NCI-H2107 treated with DMSO at 0.1 percent for 48 hours (cell line): ENCODE results near the gene C14orf119.
"Not testable (repeated sequence)": the region's sequence is repeated elsewhere in the genome, so short reads cannot be mapped to it uniquely, and the experiment has no call there.

Experiments used
- DNase-seq: peaks from one replicate; lab custom pipeline; 2025; ENCODE audit not compliant: unreplicated experiment; lab: John Stamatoyannopoulos, UW

C14orf119 gene

DNA sequence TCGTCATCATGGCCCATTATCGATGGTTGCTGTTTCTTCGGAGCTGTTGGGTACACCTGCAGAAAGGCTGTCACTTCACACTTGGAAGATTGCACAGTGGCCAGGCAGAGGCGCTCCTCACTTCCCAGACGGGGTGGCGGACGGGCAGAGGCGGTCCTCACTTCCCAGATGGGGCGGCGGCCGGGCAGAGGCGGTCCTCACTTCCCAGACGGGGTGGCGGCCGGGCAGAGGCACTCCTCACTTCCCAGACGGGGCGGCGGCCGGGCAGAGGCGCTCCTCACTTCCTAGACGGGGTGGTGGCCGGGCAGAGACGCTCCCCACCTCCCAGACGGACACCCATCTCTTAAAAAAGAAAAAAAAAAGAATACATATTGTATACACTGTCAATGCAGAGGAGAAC lies 12.9 kb downstream of the C14orf119 start:
- DNase-seq, result not testable (repeated sequence)

DNA sequence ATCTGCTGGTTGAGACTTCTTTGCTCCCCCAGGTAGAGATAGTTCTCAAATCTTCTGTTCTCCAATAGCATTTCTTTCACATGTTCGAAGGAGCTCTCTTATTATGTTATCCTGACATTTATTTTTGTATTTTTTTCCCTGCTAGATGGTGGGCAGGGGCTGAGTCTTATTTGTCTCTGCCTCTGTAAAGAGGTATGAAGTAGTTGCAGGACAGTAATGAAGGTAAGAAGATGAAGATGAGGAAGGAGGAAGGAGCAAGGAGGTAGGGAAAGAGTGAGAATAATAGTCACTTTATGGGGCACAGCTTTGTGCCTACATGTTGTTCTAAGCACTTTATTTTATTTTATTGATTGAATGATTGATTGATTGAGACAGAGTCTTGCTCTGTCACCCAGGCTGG lies 14.5 kb downstream of the C14orf119 start:
- DNase-seq, result no peak

DNA sequence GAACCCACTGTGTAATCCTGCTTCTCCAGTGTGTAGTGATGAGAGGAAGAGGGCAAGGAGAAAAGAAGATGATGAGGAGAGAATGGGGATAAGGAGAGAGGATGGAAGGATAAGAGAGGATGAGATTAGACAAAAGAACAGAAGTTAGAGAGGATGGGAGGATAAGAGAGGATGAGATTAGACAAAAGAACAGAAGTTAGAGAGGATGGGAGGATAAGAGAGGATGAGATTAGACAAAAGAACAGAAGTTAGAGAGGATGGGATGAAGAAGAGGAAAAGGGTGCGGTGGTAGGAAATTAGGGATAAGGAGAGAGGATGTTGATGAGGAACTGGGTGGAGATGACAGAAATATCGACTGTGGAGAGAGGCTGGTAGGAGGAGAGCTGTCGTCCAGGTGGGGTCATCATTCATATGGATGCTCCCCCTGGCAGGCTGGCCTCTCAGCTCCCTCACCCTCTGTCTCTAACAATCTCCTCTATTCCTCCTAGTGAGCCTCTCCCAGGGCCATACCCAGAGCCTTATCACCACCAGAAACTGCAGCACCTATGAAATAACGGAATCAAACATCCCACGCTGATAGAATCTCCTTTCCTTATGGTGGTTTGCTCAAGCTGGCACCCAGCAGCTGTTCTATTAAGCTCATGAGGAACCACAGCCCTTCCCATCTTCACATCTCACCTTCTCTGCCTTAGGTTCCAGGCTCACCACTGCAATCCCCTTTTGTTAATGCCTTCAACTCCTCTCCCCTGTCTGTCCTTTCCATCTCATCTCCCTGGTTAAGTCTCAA lies 15.5 kb downstream of the C14orf119 start:
- no peak for DNase-seq

DNA sequence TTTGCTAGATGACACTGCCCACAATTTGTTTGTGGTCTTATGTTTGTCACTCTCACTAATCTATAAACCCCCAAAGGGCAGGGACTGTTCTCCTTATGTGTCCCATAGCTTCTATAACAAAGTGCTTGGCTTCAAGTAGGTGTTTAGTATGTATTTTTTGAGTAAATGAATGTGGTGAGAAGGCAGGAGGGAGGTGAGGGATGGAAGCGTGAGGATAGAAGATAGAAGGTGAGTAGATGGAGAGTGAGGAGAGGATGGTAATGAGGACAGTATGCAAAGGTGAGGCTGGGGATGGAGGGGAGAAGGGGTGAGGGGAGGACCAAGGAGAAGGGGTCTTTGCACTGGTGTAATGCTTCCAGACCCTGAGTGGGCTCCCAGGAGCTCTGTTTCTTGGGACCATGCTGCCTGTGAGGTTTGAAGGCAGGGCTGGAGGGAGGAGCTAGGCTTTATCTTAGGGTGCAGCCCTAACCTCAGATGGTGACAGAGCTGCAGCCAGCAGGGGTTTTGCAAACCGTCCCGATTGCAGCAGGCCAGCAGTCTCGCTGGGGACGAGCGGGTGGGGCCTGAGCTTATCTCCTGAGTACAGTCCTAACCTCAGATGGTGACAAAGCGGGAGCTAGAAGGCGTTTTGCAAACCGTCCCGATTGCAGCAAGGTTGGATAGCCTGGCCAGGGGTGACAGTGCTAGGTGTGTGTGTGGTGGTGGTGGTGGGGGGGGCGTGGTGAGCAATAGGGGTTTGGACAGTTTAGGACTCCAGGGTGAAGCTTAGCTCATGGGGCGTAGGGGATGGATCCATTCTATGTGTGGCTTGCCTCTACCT lies 17.3 kb downstream of the C14orf119 start:
- no peak for DNase-seq

DNA sequence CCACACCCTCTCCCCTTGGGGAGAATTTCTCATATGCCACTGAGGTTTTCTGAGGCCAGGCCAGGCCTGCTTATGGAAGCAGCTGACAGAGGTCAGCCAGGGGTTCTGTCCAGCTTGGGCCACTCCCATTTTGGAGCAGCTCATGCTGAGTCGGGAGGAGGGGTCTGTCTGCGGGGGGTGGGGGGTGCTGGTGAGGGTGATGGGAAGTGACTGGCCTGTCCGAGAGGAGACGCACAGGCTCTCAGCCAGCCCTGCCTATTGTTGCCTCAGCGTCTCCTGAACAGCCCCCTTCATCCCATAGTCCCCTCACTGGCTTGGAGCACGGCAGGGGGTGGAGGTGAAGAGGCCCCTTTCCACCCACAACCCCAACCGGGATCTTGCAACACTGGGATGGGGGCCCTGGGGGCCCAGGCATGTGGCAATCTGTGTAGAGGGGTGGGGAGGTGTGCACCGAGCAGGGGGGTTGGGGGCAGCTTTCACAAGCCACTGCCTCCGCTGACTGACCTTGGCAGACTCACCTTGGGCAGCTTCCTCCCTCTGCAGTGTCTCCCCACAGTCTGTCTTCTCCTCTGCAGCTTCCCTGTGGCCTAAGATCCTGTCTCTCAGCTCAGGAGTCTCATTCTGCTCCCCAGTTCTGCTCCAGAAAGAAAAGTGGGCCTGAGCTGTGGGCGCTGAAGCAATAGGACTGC lies 18.3 kb downstream of the C14orf119 start:
- DNase-seq, result no peak

DNA sequence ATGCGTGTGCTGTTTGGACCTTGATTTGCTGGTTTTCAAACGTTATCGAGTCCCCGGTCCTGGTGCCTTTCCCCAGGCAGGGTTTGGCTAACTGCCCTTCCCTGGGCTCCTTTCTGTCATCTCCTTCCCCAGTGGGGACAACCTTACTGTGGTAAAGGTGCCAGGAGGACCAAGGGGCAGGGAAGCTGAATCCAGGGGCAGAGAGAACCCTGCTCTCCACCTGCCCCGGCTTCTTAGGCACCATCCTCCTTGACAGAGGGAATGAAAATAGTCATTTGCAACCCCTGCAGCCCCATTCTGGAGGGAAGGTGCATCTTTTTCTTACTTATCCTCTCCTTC lies 18.8 kb downstream of the C14orf119 start:
- DNase-seq, result no peak

DNA sequence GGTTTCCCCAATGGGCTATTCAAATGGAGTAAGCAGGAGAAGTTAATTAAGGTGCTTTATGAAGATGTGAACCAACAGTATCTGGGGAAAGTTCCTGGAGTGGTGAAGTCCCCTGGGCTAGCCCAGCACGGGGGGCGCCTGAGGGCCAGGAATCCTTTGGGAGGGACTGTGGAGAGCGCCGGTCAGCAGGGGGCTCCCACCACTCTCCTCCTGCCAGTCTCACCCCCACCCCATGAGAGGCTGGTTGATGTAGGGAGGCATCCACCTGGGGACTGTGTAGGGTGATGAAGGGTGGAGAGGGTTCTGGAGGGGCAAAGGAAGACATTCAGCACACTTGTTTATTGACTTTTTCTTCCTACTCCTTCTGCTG lies 19.3 kb downstream of the C14orf119 start:
- no peak for DNase-seq

DNA sequence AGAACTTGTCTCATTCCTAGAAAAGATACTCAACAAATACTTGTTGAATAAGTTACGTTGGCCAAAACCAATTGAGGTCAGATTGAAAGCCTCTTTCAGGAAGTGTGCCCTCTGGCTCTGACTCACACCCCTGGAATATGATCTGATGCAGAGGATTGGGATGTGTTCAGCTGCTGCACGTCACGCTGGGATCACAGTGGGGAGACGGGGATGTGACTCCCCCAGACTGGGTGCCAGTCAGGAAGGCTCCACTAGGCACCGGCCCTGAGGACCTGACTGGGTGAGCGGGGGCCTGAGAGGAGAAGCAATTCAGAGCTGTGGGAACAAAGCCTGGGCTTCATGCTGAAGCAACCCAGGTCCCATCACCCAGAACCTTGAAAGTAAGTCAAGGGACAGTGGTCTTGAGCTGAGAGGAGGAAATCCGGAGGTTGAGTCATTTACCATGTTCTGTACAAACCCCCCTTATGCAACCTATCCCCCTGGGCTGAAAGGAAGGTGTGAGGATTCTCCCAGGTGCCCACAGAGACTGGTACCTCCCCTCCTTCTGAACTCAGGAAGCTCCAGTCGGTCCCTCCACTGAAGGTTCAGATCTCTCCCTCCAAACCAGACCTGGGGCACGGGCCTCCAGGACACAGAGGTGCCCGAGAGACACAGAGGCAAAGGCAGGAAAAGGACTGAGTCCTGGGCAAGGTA lies 19.9 kb downstream of the C14orf119 start:
- peak; percentile 13 for DNase-seq

DNA sequence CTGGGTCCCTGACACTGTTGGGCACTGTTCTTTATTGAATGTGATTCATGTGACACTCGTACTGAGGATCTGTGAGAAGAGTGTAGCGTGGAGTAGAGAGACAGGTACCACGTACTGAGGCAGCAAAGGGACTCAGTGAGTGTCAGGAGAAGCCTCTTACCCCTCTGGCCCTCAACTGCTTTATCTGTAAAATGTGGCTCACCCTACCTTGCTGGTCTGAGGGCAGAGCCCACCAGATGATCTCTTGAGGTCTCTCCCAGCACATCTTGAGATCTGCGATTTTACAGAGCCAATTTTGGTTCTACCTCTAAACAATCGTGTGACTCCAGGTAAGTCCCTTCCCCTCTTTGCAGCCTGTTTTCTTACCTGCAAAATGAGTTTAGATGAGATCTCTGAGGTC lies 20.6 kb downstream of the C14orf119 start:
- no peak for DNase-seq

DNA sequence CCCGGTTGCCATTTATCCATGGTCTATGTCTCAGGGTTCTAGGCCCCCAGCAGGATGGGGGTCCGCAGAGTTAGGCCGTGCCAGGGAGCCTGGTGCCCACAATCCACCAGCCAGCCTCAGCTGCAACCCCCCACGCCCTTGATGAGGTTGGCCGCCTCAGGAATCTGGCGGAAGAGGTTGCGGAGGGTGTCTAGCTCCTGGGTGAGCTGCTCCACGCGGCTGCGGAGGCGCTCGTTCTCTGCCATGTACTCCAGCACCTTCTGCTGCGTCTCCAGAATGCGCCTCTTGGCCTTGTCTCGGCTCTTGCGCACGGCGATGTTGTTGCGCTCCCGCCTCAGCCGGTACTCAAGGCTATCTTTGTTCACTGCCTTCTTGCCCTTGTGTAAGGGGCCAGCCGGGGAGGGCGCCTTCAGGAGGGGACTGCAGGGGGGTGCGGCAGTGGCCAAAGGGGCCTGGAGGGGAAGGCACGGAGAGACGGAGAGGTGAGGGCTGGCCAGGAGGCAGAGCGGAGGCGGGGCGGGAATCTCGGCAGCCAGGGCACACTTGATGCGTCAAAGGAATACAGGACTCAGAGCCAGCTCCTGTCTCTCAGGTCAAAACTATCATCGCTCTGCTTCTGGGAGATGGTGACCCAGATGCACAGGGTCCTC lies 22.2 kb downstream of the C14orf119 start:
- DNase-seq, result no peak

DNA sequence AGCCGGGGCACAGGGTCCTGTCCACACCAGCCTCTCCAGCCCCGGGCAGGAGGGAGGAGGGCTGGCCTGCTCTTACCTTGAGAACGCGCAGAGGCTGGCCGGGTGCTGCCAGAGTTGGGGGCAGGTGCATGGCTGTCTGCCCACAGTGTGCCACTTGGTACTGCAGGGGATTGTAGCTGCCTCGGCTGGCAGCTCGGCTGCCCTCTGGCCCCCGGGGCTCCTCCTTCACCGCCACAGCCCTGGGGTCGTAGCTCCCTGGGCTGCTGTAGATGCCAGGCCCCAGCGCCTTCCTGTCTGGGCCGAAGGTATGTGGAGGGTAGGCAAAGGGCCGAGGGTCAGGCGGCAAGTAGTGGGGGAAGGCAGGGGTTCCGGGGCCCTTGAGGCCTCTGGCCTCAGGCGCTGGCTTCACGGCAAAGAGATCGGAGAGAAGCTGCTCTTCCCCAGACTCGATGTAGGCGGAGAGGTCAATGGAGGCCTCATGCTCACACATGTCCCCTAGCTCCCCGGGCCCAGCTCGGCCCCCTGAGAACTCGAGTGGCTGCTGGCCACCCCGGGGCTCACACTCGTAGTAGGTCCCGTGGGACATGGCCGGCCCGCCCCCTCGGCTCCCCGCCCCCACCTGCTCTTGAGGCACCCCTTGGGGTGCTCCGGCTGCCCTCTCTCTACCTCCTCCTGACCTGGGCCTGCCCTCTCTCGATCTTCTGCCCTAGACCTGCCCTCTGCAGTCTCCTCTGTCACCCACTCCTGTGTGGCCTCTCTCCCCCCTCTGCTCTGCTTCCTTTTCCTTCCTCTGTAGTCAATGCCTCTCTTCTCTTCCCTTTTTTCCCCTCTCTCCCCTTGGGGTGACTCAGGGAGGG lies 23.4 kb downstream of the C14orf119 start, which contains the start of gene CEBPE:
TSS of gene CEBPE (minus strand) at position 750 of the 857 bp plus-strand sequence. CDS start at position 586, 164 bp downstream.
- no peak for DNase-seq

DNA sequence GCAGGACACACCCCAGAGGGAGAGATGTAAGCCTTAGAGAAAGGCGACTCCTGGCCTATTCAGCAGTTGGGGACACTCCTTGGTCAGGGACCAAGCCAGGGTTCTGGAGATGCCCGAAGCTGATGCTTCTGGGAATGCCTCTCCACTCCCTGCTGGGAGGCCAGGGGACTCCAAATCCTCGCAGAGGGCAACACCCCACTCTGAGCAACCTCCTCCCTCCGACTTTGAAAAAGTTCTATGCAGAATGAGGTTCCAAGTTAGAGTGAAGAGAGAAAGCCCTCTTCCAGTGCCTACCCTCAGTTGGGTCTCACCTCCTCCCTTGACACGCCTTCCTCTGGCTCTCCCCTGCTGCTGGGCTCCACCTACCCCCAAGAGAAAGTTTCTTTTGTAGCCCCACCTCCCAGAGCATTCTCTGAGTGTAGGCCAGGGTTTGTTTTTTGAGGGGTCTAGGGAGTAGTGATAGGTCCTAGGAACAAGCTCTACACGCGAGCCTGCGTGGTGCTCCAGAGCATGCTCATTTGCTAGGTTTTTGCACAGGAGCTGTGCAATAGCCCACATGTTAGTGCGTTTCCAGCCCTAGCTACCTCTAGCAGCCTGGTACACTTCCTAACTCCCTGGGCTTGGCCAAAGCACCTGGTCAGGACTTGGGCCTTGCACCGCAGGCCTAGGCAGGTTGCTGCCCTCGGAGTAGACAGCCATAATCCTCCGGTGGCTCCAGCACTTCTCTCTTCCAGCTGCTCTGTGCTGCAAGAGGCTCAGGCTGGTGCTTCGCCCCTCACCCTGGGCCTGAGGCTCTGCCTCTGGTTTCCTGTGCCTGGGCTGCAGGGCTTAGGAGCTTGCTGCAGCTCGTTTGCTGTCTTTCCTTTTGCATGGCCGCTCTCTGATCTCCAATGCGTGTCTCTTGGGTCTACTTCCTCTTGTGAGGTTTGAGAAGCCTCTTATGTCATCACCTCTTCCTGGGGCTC lies 24.3 kb downstream of the C14orf119 start:
- no peak for DNase-seq

DNA sequence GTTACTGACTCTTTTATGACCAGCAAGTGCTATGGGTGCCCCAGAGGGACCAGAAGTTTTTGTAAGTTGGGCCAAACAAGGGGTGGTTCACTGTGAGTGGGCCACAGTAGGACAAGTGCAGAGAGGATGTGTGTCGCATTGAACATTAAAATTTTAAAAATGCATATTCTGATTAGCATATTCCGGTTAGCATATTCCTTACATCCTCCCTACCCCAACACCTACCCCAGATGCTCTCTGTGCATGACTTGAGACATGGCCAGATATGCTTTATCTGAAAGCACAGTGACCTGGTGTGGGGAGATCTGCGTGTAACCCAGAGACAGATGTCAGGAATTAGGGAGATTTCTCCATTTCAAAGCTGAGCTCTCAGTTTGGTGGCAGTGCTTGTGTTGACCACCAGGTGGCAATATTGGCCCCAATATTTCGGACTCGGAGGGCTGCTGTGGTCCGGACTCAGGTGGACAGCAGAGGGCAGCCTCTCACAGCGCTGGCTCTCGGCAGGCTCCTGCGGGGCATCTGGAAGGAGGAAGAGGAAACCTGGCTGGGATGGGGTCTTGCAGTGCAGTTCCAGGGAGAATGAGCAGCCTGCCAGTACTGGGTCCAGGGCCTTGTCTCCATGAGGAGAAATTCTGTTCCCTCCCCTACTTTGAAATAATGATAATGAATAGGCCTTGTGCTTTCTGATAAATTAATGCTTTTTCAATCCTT lies 25.4 kb downstream of the C14orf119 start:
- DNase-seq, result peak; percentile 88

DNA sequence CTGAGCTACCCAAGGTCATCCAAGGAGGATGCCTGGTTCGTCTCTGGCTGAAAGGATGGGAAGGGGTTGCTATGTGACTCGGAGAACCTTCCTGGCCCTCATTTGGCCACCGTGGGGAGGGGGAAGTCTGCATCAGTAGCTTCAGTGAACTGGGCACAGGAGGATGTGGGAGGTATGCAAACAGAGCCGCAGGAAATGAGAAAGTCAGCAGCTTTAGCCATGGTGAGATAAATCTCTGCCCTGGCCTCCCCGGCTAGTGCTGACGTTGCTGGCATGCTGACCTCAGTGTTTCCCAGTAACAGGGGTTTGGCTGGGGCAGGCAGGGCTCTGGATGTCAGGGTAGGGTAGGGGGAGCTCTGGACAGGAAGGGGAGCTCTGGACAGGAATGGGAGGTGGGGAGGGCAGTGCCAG lies 26.1 kb downstream of the C14orf119 start:
- no peak for DNase-seq

DNA sequence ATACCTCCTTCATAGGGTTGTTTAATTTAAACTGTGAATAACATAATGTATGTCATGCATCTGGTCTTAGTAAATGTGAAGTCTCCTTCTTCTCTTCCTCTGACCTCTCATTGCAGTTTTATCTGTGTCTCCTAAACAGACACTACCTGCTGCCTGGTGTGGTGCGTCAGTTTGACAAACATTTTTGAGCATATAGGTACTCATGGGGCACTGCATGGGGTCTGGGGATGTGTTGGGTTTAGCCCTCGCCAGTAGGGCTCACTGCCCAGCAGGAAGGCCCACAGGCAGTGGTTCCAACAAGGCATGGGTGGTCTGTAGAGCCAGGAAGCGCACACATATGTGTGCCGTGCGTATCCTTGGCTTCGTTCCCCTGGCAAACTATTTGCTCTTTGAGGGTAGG lies 26.8 kb downstream of the C14orf119 start:
- no peak for DNase-seq

DNA sequence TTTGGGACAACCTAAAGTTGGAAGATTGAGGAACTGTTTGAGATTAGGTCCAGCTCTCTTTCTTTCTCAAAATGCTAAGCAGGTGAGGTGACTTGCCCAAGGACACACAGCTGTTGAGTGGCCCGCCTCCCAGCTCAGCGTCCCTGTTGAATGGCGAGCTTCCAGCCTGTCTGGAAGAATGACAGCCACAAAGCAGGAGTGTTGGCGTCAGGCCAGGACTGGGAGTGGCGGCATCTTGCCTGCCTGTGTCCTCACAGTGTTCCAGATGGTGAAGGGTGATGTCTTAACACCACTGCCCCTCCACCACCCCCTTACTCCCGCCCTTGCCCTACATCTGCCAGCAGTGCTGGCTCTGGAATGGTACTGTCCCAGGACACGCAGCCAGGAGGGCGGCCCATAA lies 28.1 kb downstream of the C14orf119 start:
- no peak for DNase-seq

DNA sequence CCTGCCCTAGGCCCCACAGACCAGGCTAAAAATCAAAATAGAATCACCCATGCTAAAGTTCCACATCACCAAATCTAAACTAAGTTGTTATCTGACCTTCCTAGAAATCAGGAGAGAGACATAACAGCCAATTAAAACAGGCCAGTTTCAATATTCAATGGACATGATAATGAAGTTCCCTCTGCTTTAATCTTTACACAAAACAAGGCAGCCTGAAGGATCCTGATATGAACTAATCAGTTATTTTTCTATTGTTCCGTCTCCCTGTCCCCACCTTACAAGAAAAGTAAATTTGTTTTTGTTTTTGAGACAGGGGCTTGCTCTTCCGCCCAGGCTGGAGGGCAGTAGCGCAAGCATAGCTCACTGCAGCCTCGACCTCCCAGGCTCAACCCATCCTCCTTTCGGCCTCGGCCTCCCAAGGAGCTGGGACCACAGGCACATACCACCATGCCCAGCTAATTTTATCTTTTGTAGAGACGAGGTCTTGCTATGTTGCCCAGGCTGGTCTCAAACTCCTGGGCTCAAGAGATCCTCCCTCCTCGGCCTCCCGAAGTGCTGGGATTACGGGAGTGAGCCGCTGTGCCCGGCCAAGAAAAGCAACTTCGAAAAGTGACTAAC lies 29.1 kb downstream of the C14orf119 start:
- DNase-seq, result no peak

DNA sequence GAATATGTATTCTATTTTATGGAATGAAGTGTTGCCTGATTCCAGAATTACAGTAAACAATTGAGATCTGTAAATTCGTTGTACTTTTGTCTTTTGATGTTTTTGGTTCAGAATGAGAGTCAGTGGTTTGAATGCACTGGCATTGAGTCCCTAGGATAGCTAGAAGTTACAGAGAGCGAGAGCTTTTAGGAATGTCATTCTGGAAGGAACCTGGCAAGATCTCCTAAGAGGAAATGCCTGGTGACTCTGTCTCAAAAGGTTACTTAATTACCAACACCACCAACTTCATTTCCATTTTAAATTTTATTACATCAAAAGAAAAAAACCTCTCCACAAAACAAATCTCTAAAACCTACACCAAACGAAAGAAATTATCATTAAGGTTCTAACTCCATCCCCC lies 29.7 kb downstream of the C14orf119 start:
- no peak for DNase-seq
